CD1c-positive myeloid dendritic cell (primary cell): ENCODE data around the gene SYNCRIP.
"Not testable (repeated sequence)": the region's sequence is repeated elsewhere in the genome, so short reads cannot be mapped to it uniquely, and the experiment has no call there.

Source experiments
- DNase-seq: peaks from one replicate; pipeline ENCODE4 v3.0.0-alpha.2; 2016; ENCODE audit errors: extremely low spot score

The SYNCRIP gene

GRCh38 chr6:85669735-85670194 is 27.1 kb upstream of the SYNCRIP start:
- DNase-seq = peak; percentile 36

DNA sequence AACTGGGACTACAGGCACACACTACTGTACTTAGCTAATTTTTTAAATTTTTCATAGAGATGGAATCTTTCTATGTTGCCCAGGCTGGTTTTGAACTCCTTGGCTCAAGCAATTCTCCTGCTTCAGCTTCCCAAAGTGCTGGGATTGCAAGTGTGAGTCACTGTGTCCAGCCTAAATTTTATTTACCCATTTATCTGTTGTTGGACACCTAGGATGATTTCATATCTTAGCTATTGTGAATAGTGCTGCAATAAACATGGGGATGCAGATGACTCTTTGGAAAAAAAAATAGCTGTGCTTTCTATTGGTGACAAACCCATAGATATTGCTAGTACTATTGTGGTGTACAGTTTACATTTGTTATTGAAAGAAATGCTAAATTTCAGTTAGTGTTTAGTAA is 19.6 kb upstream of the SYNCRIP start:
- DNase-seq = no peak

DNA sequence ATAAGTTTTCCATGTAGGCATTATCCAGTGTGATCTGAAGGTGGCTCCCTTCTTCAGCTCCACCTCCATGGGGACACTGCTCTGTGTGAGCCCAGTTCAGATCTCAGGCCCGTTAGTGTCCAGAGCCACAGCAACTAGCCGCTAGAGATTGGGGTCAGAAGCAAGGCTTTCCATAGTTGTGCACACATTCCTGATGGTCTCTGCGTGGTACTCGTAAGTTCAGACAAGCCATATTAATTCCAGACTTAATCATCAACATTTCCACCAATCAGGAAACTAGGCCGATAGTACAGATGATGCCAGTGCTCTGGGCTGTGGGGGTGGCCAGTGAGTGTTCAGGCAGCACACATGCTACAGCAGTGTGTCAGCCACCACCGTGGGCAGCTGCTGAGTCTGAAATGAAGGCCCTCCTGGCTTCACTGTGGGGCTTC is 17.5 kb upstream of the SYNCRIP start:
- DNase-seq = no peak

- no peak for DNase-seq
These were observed 7.9 kb upstream of the SYNCRIP start for GRCh38 chr6:85650606-85651005.

- DNase-seq = no peak
These were observed 1.6 kb upstream of the SYNCRIP start for GRCh38 chr6:85644279-85644762.

GRCh38 chr6:85643537-85644278 is 1.0 kb upstream of the SYNCRIP start:
- peak; percentile 96 for DNase-seq

DNA sequence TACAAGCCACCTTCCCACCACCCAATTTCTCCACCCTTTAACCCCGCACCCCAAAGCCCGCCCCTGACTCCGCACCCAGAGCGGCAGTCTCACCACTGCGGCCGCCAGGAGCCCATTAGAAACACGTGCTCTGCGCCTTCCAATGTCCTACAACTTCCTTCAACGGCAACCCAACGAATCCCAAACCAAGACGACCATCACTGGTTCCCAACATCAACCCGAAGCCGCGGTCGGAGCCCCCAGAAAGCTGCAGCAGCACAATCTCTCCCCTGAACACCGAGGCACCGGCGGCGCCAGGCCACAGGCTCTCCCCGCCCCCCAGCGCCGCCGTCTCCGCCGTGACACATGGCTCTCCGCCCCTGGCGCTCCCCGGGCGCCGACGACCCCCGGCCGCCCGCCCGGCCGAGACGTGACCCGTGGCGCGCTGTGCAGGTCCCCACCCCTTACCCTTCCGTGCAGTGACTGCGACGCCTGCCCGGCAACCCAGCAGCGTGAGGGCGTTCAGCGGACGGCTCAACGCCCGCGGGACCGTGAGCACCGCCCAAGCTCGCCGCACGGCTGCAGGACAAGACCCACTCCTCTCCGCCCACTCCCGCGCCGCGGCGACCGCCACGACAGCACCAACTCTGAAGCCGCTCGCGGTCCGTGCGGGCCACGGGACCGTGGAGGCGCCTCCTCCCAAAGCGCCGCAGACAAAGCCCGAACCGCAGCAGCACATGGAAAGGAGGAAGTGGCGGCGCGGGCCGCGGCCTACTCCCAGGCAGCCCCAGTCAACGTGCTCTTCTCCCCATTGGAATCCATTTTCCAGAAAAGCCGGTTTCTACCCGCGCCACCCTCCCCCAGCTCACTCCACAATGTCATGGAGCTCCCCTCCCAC is 551 bp downstream of the SYNCRIP start:
- peak; percentile 82 for DNase-seq

DNA sequence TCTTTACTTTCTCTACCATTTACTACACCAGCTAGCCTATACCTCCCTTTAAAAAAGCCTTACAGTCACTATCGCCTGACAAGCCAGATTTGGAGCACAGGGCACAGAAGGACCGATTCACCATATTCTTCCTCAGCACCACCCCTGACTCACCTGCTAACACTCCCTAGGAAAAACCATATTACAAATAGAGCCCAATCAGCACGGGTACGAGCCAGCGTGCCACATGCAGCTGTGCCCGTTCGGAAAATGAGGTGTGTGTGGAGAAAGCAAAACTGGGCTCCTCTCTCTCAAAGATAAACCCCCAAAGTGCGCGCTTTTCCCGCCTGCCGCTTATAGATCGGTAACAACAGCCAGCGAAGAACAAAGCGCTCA is 1.2 kb downstream of the SYNCRIP start:
- no peak for DNase-seq

DNA sequence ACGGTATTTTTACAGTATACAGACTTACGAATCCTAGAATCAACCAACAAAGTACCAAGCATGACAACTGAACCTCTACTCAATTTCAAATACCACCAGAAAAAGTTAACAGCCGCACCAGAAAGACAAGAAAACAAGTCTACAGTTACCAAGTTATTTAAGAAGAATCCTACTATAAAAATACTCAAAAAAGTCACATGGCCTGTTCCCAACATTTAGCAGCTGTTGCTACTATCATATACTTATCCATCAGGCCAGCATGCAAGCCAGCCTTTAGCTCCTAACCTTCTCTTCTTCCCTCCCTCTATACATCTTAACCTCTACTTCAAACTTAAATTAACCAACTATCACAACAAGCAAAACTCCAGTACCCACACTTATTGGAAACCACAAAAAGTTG is 1.9 kb downstream of the SYNCRIP start:
- DNase-seq = no peak

DNA sequence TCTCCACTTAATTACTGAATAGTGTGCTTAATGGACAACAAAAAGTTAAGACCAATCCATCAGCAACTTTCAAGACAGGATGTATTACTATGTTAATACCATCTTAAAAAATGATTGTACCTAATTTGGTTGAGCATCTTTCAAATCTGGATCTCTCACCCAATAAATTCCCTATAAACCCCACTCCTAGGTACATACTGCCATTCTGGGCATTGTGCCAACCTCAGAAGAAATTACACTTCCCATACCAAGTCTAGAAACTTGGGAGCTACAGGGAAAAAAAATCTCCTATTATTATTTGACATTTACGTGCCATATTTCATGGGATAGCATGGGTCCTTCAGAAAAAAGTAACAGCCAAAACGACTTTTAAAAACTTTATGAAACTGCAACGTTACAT is 5.1 kb downstream of the SYNCRIP start:
- no peak for DNase-seq

DNA sequence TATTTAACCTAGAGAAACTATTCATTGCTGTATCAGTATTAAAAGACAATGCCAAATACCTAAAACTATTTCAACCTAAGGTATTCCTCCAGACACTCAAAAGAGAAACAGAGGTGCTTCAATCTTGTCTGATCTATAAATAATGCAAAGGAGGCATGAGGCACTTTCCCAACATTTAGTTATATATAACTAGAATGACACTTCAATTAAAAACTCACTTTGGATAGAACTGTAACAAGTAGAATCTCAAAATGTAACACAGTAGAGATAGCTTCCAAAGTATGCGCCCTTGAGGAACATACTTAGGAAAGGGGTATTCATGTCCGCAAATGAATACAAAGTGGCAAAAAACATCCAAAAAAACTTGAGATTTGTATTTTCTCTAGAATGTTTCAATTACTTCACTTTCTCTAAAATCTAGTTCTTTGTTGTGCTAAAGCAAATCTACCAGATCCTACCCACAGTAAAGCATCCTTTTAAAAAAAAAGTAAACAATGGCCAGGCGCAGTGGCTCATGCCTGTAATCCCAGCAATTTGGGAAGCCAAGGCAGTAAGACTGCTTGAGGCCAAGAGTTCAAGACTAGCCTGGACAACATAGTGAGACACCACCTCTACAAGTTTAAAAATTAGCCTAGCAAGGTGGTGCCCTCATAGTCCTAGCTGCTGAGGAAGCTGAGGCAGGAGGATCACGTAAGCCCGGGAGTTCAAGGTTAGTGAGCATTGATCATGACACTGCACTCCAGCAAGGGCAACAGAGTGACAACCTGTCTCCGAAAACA is 10.3 kb downstream of the SYNCRIP start:
- no peak for DNase-seq

DNA sequence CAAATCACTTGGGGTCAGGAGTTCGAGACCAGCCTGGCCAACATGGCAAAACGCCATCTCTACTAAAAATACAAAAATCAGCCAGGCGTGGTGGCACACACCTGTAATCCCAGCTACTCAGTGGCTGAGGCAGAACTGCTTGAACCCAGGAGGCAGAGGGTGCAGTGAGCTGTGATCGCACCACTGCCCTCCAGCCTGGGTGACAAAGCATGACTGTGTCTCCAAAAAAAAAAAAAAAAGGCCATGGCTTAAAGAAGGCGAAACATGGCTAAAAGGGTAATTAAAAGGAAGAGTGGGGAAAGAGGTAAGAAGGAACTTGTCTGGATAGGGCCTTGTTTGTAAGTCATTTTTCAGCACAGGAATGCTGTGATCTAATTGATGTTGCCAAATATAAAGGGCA is 11.6 kb downstream of the SYNCRIP start:
- not testable (repeated sequence) for DNase-seq

DNA sequence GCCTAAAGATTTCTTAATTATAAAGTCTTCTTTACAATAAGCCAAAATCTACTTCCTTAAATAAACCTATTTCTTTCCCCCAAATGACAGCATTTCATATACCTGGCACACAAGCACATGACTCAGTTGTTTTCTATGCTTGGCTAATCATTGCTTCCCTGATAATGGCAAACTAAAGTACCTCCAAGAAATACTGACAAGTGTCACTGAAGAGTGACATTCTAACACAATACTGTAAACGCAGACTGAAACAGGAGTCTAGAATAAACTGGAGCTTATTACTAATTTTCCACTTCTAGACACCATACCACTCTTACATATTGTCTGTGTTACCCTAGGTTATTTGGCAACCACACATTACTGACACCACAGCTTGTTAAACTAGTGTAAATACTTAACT is 14.3 kb downstream of the SYNCRIP start:
- no peak for DNase-seq

DNA sequence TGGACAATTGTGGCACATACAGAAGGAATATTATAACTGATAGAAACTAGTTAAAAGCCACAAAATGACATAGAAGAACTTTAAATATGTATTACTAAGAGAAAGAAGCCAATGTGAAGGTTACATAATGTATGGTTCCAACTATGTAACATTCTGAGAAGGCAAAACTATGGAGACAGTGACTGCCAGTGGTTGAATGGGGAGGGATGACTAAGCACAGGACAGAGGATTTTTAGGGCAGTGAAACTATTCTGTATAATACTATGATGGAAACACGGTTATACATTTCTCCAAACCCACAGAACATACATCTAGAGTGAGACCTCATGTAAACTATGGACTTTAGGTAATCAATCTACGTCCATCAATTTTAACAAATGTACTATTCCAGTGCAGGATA is 22.4 kb downstream of the SYNCRIP start:
- no peak for DNase-seq

GRCh38 chr6:85614780-85615179 is 27.9 kb downstream of the SYNCRIP start:
- DNase-seq = no peak

- DNase-seq = no peak
These were observed 29.8 kb downstream of the SYNCRIP start for GRCh38 chr6:85612690-85613474.

DNA sequence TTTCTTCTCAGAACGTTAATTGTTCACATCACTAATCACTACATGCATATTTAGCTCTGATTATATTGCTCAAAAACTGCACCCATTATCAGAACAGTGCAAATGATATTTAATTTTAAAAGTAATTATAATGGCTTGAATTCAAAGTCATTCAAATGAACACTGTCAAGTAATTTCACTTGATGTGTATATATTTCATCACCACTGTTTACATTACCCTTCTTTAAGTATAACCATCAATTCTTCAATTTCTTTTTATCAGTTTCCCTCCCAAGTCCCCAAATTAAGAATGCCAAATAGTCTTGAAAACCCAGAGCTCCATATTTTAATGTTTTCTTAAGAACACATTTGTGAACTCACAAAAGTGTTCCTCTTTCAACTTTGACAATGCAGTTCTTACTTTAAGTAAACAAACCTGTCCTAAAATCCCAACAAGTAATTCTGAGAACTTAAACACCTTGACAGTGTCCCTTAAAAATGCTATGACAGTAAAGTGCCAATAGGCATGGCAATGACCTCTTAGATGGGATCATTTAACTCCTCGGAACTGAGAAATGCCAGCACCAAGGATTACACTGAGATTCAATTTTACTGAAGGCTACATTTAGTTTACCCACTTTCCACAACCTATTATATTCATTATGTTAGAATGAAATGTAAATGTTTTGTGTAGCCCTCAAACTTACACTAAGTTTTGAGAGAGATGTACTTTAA is 32.3 kb downstream of the SYNCRIP start:
- DNase-seq = no peak

- no peak for DNase-seq
These were observed 40.6 kb downstream of the SYNCRIP start for GRCh38 chr6:85602100-85602499.

GRCh38 chr6:85600713-85601313 is 41.9 kb downstream of the SYNCRIP start:
- no peak for DNase-seq
